GM04504 (cell line): ENCODE measurements around the gene MICA.
"Not testable (repeated sequence)": the region's sequence is repeated elsewhere in the genome, so short reads cannot be mapped to it uniquely, and the experiment has no call there.

Source experiments
- DNase-seq: peaks from one replicate; pipeline ENCODE4 v3.0.0-alpha.2; 2012; ENCODE audit warnings: low read depth

Gene MICA

DNA sequence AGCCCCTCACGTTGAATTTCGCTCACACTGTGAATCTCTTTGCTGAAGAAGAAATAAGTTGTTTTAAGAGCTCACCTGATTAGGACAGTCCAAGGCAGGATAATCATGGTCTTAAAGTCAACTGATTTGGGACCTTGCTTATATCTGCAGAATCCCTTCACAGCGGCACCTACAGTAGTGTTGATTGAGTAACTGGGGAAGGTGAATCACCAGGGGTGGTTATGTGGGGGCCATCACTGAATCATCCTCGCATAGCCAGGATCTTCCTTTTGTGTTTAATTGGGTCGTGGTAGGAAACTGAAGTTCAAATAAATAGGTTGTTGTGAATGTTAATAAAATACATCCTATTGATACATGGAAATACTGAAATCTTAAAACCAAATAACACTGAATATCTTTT lies 20.2 kb upstream of the MICA start:
- no peak for DNase-seq

DNA sequence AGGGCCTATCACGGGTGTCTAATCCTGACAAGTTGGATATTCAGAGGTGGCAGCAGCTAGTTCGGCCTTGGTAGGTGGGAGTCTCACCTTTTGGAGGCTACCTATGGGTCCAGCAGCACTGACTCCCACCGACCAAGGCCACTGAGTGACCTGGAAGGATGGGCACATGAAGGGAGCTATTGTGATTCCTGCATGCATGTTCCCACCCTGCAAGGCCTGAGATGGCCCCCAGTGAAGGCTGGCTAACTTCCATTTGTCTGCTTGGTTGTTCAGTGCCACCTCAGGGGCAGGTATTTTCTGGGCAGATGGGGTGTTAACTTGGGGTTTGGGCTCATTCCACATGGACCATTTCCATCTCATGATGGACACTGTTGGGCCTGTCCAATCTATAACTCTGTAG lies 18.4 kb upstream of the MICA start:
- DNase-seq = no peak

DNA sequence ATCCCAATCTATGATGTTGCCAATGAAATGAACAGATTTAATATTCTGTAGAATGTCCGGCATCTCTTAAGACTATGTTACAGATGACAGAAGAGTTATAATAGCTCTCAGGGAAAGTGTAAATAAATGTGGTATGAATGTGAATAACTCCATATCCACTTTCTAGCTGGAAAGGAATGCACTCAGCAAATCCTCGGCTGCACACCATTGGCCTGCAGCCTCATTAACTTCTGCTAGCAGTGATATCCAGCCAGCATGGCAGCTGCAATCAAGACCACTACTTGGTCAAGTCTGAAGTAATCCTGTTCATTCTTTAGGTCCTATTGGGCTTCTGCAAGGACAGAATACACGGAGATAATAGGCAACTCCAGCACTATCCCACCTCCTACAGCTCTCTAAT lies 17.3 kb upstream of the MICA start:
- DNase-seq = no peak

GRCh38 chr6:31386977-31387376 lies 16.4 kb upstream of the MICA start:
- DNase-seq = no peak

DNA sequence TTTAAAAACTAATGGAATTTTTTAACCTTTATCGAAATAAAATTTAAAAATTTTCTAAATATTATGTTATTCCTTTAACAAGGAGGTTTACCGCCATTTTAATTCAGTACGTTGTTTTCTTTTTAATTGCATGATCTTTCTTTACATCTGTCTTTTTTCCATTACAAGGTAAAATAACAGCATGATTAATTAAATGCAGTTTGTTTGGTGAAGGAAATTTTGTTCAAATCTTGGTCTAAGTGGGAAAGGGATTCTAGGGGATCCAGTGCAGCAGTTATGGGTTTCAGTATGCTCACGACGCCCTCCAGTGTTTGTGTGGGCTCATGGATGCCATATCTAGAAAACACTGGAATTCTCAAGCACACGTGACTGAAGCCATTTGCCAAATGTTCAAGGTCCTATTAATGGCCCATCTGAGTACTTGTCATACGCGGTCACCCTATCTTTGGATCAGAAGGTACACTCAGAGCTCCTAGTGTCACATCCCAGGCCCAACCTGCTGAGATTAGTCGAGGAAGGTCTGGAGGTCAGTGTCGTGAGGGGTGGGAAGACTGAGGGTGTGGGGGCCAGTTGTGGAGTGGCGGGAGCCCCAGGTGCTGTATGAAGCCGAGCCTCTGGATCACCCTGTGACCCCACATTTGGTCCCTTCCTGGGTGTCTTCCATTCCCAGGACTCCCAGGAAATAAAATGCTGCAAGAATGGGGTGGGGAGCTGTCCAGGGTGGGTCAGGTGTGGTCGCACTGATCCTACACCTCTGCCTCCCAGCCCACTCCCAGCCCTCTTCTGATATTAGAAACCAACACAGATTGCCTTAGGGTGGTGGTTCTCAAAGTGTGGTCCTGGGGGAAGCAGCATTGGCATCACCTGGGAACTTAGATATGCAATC lies 14.2 kb upstream of the MICA start:
- DNase-seq = not testable (repeated sequence)

DNA sequence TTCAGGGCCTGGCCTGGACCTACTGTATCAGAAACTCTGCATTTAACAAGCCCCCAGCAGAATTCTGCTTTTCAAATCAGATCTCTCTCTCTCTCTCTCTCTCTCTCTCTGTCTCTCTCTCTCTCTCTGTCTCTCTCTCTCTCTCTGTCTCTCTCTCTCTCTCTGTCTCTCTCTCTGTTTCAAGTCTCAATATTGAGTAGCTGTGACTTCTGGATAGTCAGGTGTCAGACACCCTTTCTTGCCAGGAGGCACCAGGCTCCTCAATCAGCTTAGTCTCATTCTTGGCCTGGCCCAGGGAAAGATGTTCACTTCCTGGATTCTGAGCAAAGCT lies 13.6 kb upstream of the MICA start:
- not testable (repeated sequence) for DNase-seq

DNA sequence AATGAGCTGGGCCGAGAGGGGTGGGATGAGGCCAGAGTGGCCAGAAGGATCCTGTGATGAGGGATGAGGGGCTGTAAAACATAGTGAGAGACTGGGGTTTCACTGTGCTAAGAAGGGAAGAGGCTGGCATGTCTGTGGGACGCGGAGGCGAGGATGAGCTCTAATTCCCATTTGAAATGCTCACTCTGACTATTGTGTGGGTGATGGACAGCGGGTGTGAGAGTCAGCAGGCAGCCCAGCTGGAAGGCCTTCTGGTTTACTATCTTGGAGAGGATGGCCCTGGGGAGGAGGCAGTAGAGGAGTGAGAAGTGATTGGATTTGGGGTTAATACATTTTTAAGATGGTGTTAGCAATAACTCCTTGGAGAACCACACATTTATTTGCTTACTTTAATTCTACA lies 9.5 kb upstream of the MICA start:
- no peak for DNase-seq

- DNase-seq = no peak
These were observed 9.0 kb upstream of the MICA start for GRCh38 chr6:31394381-31394780.

DNA sequence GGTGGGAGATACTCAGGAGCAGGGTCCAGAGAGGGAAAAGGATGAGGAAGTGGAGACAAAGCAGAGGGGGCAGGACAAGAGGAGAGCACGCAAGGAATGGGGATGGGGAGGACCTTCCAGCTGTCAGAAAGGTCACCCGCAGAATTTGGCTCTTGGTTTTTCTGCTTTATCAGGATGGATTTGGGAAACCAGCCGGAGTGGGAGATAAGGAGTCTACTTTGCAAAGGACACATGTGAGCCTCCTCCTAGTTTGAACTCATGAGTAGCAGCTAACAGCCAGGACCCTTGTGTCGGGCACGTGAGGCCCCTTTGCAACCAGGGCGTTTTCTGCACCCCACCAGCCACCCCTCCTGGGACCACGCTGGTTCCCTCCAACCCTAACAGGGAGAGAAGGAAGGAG lies 7.6 kb upstream of the MICA start:
- no peak for DNase-seq

GRCh38 chr6:31396422-31397152 lies 6.8 kb upstream of the MICA start:
- peak; percentile 51 for DNase-seq

- not testable (repeated sequence) for DNase-seq
These were observed 6.3 kb upstream of the MICA start for GRCh38 chr6:31397153-31397499.

GRCh38 chr6:31397901-31398525 lies 5.4 kb upstream of the MICA start:
- no peak for DNase-seq

DNA sequence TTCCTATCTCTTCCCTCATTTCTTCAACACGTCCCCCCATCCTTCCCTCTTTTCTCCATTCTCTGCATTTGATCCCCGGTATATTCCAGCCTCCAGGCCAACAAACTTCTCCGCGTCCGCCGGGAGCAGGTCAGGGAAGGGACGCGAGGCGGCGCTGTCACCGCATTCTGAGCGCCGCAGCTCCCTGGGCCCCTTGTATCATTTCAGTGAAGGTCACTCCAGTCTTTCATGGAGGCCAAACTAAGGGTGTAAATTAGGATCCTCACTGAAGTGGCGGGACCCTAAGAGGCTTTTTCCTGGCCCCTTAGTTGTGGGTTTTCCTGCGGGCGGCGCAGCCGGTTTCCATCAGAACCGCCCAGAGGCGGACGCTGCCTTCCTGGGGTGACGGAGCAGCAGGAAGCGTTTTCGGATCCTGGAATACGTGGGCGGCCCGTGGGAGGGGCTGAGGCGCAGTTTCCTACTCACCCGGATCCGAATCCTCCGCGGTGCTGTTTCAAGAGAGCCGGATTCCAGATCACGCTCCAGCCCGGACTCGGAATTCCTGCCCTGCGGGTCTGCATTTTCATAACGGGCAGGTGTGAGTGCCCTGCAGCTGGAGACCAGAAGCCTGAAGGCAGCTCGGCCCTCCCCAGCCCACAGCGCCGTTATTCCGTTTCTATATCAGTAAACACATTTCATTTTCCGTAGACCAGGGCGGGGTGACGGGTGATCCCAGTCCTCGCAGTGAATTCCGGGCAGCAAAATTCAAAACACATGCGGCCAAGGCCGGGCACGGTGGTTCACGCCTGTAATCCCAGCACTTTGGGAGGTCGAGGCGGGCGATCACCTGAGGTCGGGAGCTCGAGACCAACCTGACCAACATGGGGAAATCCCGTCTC lies 3.6 kb upstream of the MICA start:
- DNase-seq = peak; percentile 82

DNA sequence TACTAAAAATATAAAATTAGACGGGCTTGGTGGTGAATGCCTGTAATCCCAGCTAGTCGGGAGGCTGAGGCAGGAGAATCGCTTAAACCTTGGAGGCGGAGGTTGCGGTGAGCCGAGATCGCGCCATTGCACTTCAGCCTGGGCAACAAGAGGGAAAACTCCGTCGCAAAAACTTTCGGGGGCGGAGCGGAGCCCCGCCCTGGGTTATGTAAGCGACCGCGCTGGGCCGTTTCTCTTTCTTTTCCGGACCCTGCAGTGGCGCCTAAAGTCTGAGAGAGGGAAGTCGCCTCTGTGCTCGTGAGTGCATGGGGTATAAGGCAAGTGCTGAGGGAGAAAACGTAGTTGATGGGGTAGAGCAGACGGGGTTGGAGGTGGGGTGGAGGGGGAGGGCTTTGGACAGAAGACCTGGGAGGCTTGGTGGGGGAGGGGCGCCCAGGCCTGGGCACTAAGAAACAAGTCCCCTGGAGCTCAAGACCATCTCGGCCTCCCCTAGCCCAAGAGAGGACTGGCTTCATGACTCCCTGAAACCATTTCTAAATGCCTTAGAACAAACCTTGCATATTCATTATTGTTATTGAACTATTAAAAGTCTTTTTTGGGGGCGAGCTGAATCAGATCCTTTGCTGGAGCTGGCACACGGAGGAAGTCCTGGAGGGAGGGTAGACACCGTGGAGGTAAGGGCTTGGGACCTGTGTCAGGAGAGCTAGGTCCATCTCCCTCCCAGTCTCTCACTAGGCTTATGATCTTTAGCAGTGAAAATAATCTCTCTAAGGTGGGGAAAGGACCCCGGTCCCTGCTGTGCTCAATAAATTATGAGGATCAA lies 2.7 kb upstream of the MICA start:
- DNase-seq = no peak

DNA sequence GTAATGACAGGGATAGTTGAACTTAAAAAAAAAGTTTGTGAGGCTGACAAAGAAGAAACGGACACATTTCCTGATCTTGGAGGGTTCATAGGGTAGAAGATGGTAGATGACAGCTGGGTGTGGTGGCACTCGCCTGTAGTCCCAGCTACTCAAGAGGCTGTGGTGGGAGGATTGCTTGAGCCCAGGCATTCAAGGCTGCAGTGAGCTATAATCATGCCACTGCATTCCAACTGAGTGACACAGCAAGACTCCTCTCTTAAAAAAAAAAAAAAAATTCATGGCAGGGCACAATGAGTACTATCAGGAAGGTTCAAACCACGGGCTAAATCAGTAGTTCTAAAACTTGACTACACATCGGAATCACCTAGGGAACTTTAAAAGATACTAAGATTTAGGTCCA lies 2.0 kb upstream of the MICA start:
- DNase-seq = peak; percentile 58

DNA sequence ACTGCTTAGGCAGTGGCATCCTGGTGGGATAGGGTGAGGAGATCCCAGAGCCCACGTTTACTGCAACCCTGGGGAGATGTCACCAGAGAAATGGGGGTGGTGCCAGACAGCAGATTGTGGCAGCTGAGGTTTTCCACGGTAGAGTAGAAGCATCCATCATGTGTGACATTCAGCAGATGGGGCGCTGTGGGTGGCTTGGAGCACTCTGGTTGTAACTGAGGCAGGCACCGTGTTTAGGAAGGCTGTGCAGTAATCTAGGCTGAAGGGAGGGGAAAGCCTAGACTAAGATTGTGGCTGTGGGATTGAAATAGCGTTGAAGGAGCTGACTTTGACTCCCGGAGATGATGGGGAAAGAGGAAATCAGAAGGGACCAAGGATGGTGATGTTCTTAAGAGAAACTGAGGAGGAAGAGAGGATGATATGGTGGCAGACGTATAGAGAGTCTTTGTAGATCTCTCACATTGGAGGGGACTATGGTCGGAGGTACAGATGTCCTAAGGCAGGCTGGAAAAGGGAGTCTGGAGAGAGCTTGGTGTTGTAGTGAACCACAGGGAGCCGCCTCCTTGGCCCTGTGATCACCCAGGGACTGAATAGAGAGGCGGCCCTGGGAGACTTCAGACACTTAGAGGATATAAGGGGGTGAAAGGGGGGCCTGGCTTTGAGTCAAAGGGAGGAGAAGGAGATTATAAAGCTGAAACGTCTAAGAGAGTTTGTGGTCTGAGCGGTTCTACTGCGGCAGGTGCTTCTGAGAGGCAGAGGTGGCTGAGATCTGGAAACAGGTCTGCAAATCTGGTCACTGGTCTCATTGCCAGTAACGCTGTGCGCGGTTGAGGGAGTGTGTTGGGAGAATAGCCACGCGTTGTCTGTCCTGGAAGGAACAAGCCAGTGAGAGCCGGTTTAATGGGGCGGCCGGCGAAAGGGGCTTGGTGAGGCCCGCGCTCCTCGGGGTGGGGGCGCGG lies 792 bp upstream of the MICA start:
- DNase-seq = no peak

GRCh38 chr6:31404061-31404364 lies 618 bp downstream of the MICA start:
- DNase-seq = not testable (repeated sequence)

- no peak for DNase-seq
These were observed 2.6 kb downstream of the MICA start for GRCh38 chr6:31405996-31406395.

DNA sequence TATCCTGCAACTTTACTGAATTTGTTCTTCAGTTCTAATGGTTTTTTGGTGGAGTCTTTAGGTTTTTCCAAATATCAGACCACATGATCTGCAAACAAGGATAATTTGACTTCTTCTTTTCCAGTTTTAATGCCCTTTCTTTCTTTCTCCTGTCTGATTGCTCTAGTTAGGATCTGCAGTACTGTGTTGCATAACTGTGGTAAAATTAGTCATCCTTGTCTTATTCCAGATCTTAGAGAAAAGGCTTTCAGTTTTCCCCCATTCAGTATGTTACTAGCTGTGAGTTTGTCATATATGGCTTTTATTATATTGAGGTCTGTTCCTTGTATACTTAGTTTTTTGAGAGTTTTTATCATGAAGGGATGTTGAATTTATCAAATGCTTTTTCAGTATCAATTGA lies 4.3 kb downstream of the MICA start:
- DNase-seq = peak; percentile 48

- no peak for DNase-seq
These were observed 9.1 kb downstream of the MICA start for GRCh38 chr6:31412506-31412905.
